8988T (cell line): Measurements from ENCODE around the gene ETHE1.
"Not testable (repeated sequence)": the region's sequence is repeated elsewhere in the genome, so short reads cannot be mapped to it uniquely, and the experiment has no call there.

Experiments used
- DNase-seq: peaks from one replicate; pipeline ENCODE4 v3.0.0; 2011

Gene ETHE1

GRCh38 chr19:43551399-43552197 is 24.6 kb upstream of the ETHE1 start:
- no peak for DNase-seq

- no peak for DNase-seq
These were observed 21.7 kb upstream of the ETHE1 start for GRCh38 chr19:43548706-43549105.

GRCh38 chr19:43547926-43548325 is 20.9 kb upstream of the ETHE1 start:
- not testable (repeated sequence) for DNase-seq

GRCh38 chr19:43546581-43546980 is 19.6 kb upstream of the ETHE1 start:
- DNase-seq: no peak

- DNase-seq: no peak
These were observed 19.0 kb upstream of the ETHE1 start for GRCh38 chr19:43545981-43546380.

- DNase-seq: no peak
These were observed 18.3 kb upstream of the ETHE1 start for GRCh38 chr19:43545276-43545675.

- no peak for DNase-seq
These were observed 17.1 kb upstream of the ETHE1 start for GRCh38 chr19:43544077-43544476.

- DNase-seq: no peak
These were observed 15.1 kb upstream of the ETHE1 start for GRCh38 chr19:43541920-43542650.

GRCh38 chr19:43540381-43540780 is 13.4 kb upstream of the ETHE1 start:
- DNase-seq: no peak

GRCh38 chr19:43538922-43539321 is 11.9 kb upstream of the ETHE1 start:
- DNase-seq: no peak

- peak; percentile 69 for DNase-seq
These were observed 8.1 kb upstream of the ETHE1 start for GRCh38 chr19:43534816-43535761.

- DNase-seq: no peak
These were observed 7.4 kb upstream of the ETHE1 start for GRCh38 chr19:43534305-43534815.

- DNase-seq: peak; percentile 85
These were observed 6.7 kb upstream of the ETHE1 start for GRCh38 chr19:43533546-43534304.

- peak; percentile 74 for DNase-seq
These were observed 6.1 kb upstream of the ETHE1 start, which contains the start of gene ZNF575 for GRCh38 chr19:43532962-43533545. Gene ZNF575, plus strand, starts transcription at chr19:43533188. Its CDS starts 1,235 bp downstream, at chr19:43534423.

GRCh38 chr19:43532571-43532961 is 5.6 kb upstream of the ETHE1 start:
- no peak for DNase-seq

GRCh38 chr19:43527860-43528622 is 1.0 kb upstream of the ETHE1 start:
- DNase-seq: no peak

GRCh38 chr19:43525836-43526771 is 897 bp downstream of the ETHE1 start:
- DNase-seq: no peak

- DNase-seq: peak; percentile 41
These were observed 1.8 kb downstream of the ETHE1 start for GRCh38 chr19:43524922-43525835.
